ACC112 (cell line): ENCODE data around the gene MAPRE3.

Experiments
- H2AFZ ChIP-seq: fragments of 200-600 bp; sonication (generic); one replicate; pipeline ENCODE4 v1.6.0; 2017; ENCODE audit warnings: antibody characterized with exemption, low read length; ENCODE audit not compliant: unreplicated experiment
- H3K27ac ChIP-seq: fragments of 200-600 bp; sonication (generic); 2 replicates; pipeline ENCODE4 v1.5.1; 2014; ENCODE audit warnings: low read depth, mild to moderate bottlenecking, antibody characterized with exemption, low read length, moderate library complexity
- H3K27me3 ChIP-seq: fragments of 200-600 bp; sonication (generic); 2 replicates; pipeline ENCODE4 v1.6.1; 2014; ENCODE audit warnings: mild to moderate bottlenecking, antibody characterized with exemption, low read length, moderate library complexity, mixed read lengths; ENCODE audit not compliant: insufficient read depth
- H3K36me3 ChIP-seq: fragments of 200-600 bp; sonication (generic); 2 replicates; pipeline ENCODE4 v1.6.1; 2016; ENCODE audit warnings: mild to moderate bottlenecking, antibody characterized with exemption, low read length, moderate library complexity, mixed read lengths; ENCODE audit not compliant: insufficient read depth
- H3K4me1 ChIP-seq: fragments of 200-600 bp; sonication (generic); one replicate; pipeline ENCODE4 v1.6.1; 2016; ENCODE audit warnings: low read length, mixed read lengths; ENCODE audit not compliant: insufficient read depth, unreplicated experiment, control insufficient read depth
- H3K4me3 ChIP-seq: fragments of 200-600 bp; sonication (generic); 2 replicates; pipeline ENCODE4 v1.5.1; 2014; ENCODE audit warnings: mild to moderate bottlenecking, low read depth, low read length
- H3K79me2 ChIP-seq: fragments of 200-600 bp; sonication (generic); one replicate; pipeline ENCODE4 v1.6.0; 2016; ENCODE audit warnings: low read length; ENCODE audit not compliant: control insufficient read depth, unreplicated experiment, insufficient read depth

MAPRE3 gene

DNA sequence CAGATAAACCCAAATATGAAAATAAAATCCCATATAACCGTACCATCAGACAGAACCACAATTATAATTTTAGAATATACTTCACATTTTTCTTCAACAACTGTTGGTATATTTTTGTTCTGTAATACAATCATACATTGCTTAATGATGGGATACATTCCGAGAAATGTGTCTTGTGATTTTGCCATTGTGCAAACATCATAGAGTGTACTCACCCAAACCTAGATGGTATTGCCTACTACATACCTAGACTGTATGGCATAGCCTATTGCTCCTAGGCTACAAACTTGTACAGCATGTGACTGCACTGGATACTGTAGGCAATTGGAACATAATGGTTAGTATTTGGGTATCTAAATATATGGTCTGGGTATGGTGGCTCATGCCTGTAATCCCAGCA lies 30.6 kb downstream of the MAPRE3 start:
- Histone ChIP-seq H3K27ac (no peak overlapping the region), H3K27me3 (no peaks in the 10 kb centered on the region), H3K36me3 (no peaks in the 10 kb centered on the region), H3K4me3 (no peak overlapping the region), H3K79me2 (no peaks in the 10 kb centered on the region), H3K4me1 (peaks cover 24% of the 10 kb centered on the region), H2AFZ (no peak overlapping the region)

DNA sequence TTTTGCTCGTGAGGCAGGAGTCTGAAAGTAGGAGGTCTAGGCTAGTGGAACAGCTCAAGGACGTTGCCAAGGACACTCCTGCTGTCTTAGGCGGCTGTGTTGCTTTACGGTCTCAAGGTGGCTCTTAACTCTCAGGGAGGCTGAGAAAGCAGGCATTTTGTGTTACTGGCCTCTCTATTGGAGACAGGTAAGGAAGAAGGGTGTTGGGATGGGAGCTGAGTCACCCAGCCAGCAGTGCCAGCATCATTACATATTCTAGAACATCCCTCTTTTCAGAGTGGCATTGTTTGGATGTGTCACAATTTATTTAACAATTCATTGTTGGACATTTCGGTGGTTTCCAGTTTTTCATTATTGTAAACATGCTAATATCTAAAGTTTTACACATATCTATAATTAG lies 31.5 kb downstream of the MAPRE3 start:
- Histone ChIP-seq H3K36me3 (no peaks in the 10 kb centered on the region), H3K4me3 (no peak overlapping the region), H3K79me2 (no peaks in the 10 kb centered on the region), H3K27me3 (no peaks in the 10 kb centered on the region), H3K27ac (no peak overlapping the region), H2AFZ (no peak overlapping the region), H3K4me1 (peaks cover 24% of the 10 kb centered on the region)

DNA sequence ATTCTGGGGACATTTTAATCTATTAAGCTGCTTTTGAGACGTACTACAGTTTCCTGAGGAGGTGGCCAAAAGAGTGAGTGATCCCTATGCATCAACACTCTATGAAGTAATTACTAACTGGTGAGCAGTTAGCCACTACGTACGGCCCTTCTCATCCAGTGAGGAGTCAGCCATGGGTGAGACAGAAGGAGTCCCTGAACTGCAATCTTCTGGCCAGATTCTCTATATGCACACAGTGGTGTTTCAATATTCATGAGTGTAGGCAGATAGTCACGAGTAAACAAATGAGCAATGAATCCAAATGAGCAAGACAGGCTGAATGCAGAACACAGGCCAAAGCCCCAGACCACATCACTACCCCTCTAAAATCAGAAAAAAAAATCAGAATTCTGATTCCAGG lies 32.6 kb downstream of the MAPRE3 start:
- Histone ChIP-seq H3K4me1 (peaks cover 24% of the 10 kb centered on the region), H3K27me3 (no peaks in the 10 kb centered on the region), H2AFZ (no peak overlapping the region), H3K27ac (no peak overlapping the region), H3K4me3 (no peak overlapping the region), H3K36me3 (no peaks in the 10 kb centered on the region), H3K79me2 (no peaks in the 10 kb centered on the region)

DNA sequence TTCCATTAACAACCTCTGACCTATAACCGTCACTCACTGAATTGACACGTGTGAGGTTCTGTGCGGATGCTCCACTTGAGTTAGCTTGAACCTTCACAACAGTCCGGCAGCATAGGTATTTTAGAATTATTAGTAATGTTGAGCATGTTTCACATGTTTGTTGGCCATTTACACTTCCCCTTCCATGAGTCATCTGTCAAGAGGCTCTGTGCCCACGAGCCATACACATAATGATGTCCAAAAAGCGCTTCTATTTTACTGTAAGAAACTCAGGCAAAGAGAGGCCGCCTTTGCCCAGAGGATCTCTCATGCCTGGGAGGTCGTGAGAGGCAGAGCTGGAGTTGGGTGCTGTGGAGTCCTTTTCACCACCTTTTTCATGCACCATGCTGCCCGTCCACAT lies 33.4 kb downstream of the MAPRE3 start:
- H3K4me1 ChIP-seq, result peaks cover 24% of the 10 kb centered on the region
- no peak overlapping the region for H2AFZ ChIP-seq
- no peak overlapping the region for H3K27ac ChIP-seq
- no peaks in the 10 kb centered on the region for H3K27me3 ChIP-seq
- no peak overlapping the region for H3K4me3 ChIP-seq
- no peaks in the 10 kb centered on the region for H3K79me2 ChIP-seq
- H3K36me3 ChIP-seq, result no peaks in the 10 kb centered on the region

DNA sequence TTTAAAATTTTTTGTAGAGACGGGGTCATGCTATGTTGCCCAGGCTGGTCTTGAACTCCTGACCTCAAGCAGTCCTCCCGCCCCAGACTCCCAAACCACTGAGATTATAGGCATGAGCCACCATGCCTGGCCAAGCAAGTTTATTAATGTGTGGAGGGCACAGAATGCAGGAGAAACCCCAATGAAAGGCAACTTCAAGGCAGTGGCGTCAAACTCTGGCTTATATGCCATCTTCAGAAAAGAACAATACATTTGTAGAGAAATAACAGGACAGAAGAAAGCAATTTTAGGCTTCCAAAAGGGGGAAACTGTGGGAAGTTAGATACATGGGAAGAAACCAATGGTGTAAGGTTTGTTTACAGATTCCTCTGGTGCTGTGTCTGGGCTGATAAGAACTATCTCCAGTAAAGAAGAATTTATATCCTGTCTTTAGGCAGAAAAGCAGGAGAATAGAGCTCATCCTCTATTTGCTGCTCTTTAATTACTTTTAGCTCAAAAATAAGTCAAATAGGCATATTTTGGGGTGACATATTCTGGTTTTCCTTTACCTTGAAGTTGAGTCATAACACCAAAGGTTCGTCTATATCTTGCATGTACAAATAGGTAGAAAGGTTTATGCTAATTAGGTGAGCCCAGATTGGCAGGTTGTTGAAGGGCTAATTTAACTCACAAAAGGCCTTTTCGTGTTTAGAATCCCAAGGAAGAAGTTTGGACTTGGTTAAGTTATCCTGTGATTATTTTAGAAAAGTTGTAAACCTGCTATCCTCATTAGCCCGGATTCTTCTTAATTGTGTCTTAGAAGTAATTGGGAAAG lies 36.4 kb downstream of the MAPRE3 start:
- Histone ChIP-seq H3K27me3 (no peaks in the 10 kb centered on the region), H2AFZ (no peak overlapping the region), H3K36me3 (no peaks in the 10 kb centered on the region), H3K4me3 (no peak overlapping the region), H3K79me2 (no peaks in the 10 kb centered on the region), H3K27ac (no peak overlapping the region), H3K4me1 (peaks cover 40% of the 10 kb centered on the region)

DNA sequence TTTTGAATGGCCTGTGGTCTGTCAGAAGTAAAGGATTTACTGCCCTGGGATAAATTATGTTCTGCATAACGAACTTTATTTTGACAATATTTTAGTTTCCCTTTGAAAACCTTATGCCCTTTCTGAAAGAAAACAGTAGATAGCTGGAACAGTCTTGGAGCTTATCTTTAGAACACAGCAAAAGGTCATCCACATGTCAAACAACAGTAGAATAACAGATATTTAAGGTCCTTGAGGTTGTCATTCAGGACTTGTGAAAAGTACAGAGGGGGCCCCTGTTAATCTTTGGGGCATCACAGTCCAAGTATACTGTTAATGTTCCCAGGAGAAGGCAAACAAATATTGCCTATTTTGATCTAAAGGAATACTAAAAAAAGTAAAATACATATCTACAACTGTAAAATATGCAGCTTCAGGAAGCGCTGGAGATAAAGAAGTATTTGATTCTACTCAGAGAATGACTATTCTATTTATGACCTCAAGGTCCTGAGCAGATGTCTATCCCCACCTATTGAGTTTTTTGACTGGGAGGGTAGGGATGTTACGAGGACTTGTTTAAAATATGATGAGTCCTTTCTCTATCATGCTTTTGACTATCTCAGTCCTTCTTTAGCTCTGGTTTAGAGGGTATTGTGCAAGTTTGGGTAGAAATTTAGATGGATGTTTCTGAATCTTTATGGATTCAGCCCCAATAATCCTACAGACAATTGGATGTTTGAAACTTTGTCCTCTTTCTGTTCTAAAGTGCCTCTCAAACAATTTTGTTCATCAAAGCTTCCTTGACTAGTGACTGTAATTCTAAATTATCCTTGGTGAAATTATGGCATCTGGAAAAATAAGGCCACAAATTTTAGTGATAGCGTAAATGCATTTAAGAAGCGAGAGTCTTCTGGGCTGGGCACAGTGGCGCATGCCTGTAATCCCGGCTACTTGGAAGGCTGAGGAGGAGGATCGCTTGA lies 37.3 kb downstream of the MAPRE3 start:
- H3K27me3 ChIP-seq, result no peaks in the 10 kb centered on the region
- H2AFZ ChIP-seq, result no peak overlapping the region
- no peaks in the 10 kb centered on the region for H3K36me3 ChIP-seq
- no peak overlapping the region for H3K27ac ChIP-seq
- H3K4me3 ChIP-seq, result no peak overlapping the region
- H3K4me1 ChIP-seq, result peaks cover 37% of the 10 kb centered on the region
- H3K79me2 ChIP-seq, result no peaks in the 10 kb centered on the region

DNA sequence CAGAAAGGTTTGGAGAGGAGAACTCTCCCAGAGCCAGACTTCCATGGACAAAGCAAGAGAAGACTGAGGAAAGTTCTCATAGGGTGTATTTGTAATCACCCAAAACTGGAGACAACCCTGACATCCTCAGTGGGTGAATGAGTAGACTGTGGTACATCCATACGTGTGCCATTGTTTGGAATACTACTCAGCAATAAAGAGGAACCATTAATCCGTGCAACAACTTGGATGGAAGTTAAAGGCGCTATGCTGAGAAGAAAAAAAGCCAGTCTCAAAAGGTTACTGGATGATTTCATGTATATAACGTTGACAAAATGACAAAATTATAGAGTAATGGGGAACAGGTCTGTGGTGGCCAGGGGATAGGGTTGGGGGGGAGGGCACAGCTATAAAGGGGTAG lies 38.2 kb downstream of the MAPRE3 start:
- Histone ChIP-seq H3K36me3 (no peaks in the 10 kb centered on the region), H3K27ac (no peak overlapping the region), H3K4me1 (peaks cover 36% of the 10 kb centered on the region), H3K4me3 (no peak overlapping the region), H2AFZ (no peak overlapping the region), H3K79me2 (no peaks in the 10 kb centered on the region), H3K27me3 (no peaks in the 10 kb centered on the region)

DNA sequence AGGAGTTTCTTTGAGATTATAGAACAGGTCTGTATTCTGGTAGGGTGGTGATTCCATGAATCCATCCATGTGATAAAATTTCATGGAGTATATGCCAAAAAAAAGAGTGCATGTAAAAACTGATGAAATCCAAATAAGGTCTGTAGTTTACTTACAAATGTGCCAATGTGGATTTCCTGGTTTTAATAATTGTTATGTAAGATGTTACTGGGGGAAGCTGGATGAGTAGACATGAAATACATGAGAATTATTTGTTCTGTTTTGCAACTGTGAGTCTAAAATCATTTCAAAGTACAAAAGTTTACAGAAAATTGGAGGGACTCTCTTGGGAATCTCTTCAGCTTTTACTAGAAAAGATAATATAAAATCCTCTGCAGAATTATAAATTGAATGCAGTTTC lies 38.6 kb downstream of the MAPRE3 start:
- H3K79me2 ChIP-seq, result no peaks in the 10 kb centered on the region
- no peaks in the 10 kb centered on the region for H3K27me3 ChIP-seq
- no peak overlapping the region for H2AFZ ChIP-seq
- no peak overlapping the region for H3K27ac ChIP-seq
- H3K4me3 ChIP-seq, result no peak overlapping the region
- peaks cover 32% of the 10 kb centered on the region for H3K4me1 ChIP-seq
- no peaks in the 10 kb centered on the region for H3K36me3 ChIP-seq

DNA sequence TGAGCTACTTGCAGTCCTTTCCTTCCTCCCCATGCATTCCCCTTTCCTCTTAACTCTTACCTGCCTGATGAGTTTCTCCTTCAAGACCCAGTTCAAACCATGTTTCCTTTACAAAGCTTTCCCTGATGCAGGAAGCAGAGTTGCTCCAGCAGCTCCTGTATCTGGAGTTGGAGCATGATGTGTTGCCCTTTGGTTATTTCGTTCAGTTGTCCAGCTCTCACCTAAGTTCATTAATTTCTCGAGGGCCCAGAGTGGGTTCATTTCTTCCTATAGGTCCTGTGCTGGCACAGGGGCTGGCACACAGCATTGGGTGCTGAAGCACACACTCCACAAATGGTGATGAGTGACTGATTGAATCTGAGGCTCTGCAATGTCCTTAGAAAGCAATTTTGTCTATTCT lies 39.3 kb downstream of the MAPRE3 start:
- Histone ChIP-seq H3K27me3 (no peaks in the 10 kb centered on the region), H3K4me3 (no peak overlapping the region), H3K36me3 (no peaks in the 10 kb centered on the region), H2AFZ (no peak overlapping the region), H3K79me2 (no peaks in the 10 kb centered on the region), H3K27ac (no peak overlapping the region), H3K4me1 (peaks cover 26% of the 10 kb centered on the region)

DNA sequence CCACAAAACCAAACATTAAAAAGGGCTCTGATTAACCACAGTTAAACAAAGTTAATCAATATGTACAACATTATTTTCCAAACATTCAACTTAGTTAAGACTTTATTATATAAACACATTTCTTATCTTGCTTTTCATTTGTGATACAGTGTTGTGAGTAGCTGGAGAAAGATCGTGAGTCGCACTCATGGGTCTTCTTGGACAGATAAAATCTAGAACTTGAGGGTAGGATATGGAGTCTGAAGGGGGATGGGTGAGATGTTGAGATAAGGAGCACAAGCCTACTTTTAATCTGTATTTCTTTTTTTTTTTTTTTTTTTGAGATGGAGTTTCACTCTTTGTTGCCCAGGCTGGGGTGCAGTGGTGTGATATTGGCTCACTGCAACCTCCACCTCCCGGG lies 39.7 kb downstream of the MAPRE3 start:
- peaks cover 28% of the 10 kb centered on the region for H3K4me1 ChIP-seq
- no peak overlapping the region for H3K4me3 ChIP-seq

More for the DNA sequence above, 39.7 kb downstream of the MAPRE3 start:
- H3K27ac ChIP-seq, result no peak overlapping the region
- no peaks in the 10 kb centered on the region for H3K79me2 ChIP-seq
- no peaks in the 10 kb centered on the region for H3K36me3 ChIP-seq
- no peak overlapping the region for H2AFZ ChIP-seq
- no peaks in the 10 kb centered on the region for H3K27me3 ChIP-seq
